HCT116 (cell line): ENCODE measurements around the gene TUBA4A.

ENCODE experiments used
- EGR1 ChIP-seq: IDR thresholded peaks from 2 replicates; pipeline ENCODE4 v1.6.1; 2012; ENCODE audit warnings: low read depth
- POLR2AphosphoS5 ChIP-seq: IDR thresholded peaks from 2 replicates; pipeline ENCODE4 v1.6.1; 2011; ENCODE audit warnings: mild to moderate bottlenecking, low read depth, low read length, moderate library complexity
- TF ChIP-seq, protein P1 (sequence below): IDR thresholded peaks from 2 replicates; pipeline ENCODE4 v1.6.1; 2012; ENCODE audit warnings: low read depth
- TF ChIP-seq, protein P2 (sequence below), 3 experiments: fragments of 200-600 bp in 1 of 3; sonication (generic) in 1 of 3; IDR thresholded peaks in 2 of 3; conservative IDR thresholded peaks in 1 of 3; 2 replicates each; pipeline ENCODE4 v1.5.1; 2012 to 2017; ENCODE audit warnings: low read depth in 2 of 3, low read length in 2 of 3, antibody characterized with exemption in 1 of 3, borderline replicate concordance in 1 of 3, control low read depth in 1 of 3, mild to moderate bottlenecking in 1 of 3, mixed read lengths in 1 of 3, mixed run types in 1 of 3, moderate library complexity in 1 of 3; ENCODE audit not compliant: insufficient read depth in 1 of 3

- TF ChIP-seq EGR1 = no peak
- TF ChIP-seq, protein P1, sequence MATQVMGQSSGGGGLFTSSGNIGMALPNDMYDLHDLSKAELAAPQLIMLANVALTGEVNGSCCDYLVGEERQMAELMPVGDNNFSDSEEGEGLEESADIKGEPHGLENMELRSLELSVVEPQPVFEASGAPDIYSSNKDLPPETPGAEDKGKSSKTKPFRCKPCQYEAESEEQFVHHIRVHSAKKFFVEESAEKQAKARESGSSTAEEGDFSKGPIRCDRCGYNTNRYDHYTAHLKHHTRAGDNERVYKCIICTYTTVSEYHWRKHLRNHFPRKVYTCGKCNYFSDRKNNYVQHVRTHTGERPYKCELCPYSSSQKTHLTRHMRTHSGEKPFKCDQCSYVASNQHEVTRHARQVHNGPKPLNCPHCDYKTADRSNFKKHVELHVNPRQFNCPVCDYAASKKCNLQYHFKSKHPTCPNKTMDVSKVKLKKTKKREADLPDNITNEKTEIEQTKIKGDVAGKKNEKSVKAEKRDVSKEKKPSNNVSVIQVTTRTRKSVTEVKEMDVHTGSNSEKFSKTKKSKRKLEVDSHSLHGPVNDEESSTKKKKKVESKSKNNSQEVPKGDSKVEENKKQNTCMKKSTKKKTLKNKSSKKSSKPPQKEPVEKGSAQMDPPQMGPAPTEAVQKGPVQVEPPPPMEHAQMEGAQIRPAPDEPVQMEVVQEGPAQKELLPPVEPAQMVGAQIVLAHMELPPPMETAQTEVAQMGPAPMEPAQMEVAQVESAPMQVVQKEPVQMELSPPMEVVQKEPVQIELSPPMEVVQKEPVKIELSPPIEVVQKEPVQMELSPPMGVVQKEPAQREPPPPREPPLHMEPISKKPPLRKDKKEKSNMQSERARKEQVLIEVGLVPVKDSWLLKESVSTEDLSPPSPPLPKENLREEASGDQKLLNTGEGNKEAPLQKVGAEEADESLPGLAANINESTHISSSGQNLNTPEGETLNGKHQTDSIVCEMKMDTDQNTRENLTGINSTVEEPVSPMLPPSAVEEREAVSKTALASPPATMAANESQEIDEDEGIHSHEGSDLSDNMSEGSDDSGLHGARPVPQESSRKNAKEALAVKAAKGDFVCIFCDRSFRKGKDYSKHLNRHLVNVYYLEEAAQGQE = no peak
- no peak for TF ChIP-seq POLR2AphosphoS5
- TF ChIP-seq, protein P2, sequence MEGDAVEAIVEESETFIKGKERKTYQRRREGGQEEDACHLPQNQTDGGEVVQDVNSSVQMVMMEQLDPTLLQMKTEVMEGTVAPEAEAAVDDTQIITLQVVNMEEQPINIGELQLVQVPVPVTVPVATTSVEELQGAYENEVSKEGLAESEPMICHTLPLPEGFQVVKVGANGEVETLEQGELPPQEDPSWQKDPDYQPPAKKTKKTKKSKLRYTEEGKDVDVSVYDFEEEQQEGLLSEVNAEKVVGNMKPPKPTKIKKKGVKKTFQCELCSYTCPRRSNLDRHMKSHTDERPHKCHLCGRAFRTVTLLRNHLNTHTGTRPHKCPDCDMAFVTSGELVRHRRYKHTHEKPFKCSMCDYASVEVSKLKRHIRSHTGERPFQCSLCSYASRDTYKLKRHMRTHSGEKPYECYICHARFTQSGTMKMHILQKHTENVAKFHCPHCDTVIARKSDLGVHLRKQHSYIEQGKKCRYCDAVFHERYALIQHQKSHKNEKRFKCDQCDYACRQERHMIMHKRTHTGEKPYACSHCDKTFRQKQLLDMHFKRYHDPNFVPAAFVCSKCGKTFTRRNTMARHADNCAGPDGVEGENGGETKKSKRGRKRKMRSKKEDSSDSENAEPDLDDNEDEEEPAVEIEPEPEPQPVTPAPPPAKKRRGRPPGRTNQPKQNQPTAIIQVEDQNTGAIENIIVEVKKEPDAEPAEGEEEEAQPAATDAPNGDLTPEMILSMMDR (IDR thresholded peaks at IDR 0.05 in 2 of 3, conservative IDR thresholded peaks at IDR 0.05 in 1 of 3; ENCODE audit: borderline replicate concordance in 1 of 3, insufficient read depth in 1 of 3, low read depth in 2 of 3, low read length in 2 of 3) = no peak
These were observed 43.4 kb downstream of the TUBA4A start for GRCh38 chr2:219210196-219210885.
